Cortex of kidney (tissue), 1 donor: ENCODE measurements around the gene FOLR1.
"Not testable (repeated sequence)": the region's sequence is repeated elsewhere in the genome, so short reads cannot be mapped to it uniquely, and the experiment has no call there.

ENCODE experiments used
- DNase-seq: peaks from one replicate; lab custom pipeline; 2025; lab: John Stamatoyannopoulos, UW

The FOLR1 gene

DNA sequence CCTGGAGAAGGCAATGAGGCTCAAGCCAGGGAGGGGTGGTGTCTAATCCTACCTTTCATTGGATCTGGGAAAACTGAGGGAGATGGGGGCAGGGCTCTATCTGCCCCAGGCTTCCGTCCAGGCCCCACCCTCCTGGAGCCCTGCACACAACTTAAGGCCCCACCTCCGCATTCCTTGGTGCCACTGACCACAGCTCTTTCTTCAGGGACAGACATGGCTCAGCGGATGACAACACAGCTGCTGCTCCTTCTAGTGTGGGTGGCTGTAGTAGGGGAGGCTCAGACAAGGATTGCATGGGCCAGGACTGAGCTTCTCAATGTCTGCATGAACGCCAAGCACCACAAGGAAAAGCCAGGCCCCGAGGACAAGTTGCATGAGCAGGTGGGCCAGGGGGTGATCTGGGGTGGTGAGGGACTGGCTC is at the start of gene FOLR1:
Gene FOLR1 (plus strand): TSS at position 180 of the 421 bp plus-strand sequence. CDS start 34 bp downstream, at position 214.
- no peak for DNase-seq

DNA sequence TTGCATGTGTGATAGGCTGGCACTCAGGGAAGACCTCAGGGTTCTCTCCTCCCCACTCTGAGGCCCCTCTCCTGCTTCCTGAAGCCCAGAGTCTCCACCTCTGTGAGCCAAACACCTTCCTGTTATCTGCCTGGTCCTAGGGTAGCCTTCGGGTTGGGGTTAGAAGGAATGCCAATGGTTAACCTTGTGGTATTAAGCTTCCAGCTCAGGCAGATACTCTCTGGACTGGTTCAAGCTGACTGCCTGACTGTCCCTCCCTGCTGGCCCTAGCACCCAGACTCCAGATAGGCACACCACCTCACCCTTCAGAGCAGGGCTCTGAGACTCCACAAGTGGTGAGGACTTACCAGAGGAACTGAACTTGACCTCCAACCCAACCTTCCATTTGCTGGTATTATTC is 49.4 kb upstream of the FOLR1 start:
- not testable (repeated sequence) for DNase-seq

DNA sequence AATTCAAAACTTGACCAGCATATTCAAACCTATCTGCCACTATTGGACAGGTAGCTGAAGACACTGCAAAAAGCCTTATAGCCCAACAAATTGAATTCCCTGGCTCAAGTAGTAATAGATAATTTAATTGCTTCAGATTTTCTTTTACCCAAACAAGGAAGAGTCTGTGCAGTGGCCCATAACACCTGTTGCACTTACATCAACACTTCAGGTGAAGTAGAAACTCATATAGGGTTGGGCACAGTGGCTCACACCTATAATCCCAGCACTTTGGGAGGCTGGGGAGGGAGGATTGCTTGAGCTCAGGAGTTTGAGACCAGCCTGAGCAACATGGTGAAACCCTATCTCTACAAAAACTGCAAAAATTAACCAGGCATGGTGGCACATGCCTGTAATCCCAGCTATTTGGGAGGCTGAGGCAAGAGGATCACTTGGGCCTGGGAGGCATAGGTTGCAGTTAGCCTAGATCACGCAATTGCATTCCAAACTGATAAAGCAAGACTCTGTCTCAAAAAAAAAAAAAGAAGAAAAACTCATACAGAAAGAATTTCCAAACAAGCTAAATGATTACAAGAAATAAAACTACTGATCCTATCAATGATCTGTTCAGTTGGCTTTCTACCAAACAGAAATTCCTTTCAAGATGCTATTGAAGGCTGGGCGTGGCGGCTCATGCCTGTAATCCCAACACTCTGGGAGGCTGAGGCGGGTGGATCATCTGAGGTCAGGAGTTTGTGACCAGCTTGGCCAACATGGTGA is 47.0 kb upstream of the FOLR1 start:
- no peak for DNase-seq

DNA sequence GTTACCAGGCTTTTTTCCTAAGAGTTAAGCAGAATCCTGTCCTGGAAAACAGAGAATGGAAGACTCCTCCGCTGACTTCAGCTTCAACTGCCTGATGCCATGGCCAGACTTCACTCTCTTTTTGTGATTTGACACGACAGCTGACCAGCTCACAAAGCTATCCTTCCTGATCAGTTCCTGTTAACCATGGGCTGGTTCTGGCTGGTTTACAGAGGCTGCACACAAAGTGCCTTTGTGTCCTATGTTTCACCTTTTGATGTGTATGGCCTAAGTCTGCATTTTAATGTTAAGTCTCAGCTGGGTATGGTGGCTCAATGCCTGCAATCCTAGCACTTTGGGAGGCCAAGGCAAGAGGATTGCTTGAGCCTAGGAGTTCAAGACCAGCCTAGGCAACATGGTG is 45.3 kb upstream of the FOLR1 start:
- no peak for DNase-seq

DNA sequence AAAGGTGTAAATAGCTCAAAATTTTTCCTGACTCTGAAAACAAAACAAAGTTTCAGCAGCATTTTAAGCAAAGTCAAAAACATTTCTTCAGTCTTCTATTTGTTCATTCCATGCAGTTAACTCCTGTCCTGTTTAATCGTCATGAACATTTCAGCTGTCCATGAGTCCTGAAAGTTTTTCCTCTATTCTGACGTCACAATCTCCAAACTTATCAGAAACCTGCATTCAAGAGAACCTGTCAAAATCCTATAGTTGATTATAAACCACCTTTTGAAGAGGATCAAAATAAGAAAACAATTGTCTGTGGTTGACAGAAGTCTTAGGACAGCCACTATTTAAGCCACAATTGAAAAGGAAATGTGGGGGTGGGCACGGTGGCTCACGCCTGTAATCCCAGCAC is 41.1 kb upstream of the FOLR1 start:
- DNase-seq = no peak

DNA sequence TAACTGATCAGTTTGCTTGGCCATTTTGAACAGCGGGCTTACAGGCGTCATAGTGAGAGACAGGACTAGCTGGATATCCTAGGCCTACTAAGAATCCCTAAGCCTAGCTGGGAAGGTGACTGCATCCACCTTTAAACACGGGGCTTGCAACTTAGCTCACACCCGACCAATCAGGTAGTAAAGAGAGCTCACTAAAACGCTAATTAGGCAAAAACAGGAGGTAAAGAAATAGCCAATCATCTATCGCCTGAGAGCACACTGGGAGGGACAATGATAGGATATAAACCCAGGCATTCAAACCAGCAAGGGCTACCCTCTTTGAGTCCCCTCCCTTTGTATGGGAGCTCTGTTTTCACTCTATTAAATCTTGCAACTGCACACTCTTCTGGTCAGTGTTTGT is 38.1 kb upstream of the FOLR1 start:
- not testable (repeated sequence) for DNase-seq

DNA sequence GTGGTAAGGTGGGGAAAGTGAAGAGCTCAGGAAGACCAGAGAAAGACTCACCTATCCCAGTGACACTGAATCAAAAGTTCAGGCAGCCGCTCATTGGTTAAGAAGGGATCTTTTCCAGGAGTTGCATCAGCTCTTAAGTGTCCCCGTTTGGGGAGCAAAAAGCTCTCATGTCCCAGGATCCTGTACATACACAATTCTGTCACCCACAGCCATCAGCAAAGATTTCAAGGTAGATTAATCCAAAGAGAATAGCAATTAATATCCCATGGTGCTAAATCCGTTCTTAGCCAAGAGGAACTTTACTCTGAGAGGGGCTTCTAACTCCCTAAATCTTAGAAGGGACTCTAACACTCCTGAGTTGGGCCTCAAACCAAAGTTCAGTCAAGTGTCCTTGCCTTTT is 37.1 kb upstream of the FOLR1 start:
- DNase-seq = no peak

DNA sequence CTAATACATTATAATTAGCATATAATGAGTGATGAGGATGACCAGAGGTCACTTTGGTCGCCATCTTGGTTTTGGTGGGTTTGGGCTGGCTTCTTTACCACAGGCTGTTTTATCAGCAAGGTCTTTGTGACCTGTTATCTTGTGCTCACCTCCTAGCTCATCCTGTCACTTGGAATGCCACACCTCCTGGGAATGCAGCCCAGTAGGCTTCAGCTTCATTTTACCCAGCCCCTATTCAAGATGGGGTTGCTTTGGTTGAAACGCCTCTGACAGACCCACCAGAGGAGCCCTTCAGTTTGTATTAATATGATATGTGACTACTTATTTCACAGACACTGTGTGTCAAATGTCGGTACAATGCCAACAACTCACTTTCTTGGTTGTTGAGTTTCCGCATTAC is 36.2 kb upstream of the FOLR1 start:
- DNase-seq = no peak

DNA sequence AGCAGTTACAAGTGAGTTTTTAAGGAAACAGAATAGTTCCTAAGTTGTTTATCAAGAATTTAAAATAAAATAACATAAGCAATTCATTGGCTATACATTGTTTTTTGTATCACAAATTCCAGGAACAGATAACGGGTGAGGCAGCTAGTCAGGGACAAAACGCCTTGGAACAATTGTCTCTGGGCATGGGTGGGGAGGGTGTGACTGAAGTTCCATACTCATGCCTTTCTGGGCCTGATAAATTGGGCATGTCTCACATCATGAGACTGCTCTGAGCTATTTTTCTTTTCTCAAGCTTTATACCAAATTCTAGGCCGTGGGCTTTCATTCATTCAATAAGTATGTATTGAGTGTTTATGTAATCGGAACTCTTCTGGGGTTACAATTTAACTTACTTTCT is 34.8 kb upstream of the FOLR1 start:
- no peak for DNase-seq

DNA sequence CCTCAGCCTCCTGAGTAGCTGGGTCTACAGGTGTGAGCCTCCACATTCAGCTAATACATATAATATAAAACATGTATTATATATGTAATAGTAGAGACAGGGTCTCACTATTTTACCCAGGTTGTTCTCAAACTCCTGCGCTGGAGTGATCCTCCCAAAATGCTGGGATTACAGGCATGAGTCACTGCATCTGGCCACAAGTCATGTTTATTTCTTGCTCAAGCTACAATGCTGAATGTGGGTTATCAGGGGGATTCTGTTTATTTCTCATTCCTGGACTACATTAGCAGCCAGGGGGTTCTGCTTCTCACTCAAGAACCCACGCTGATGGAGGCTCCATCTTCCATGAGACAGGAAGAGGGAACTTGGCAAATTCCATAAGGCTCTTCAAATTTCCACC is 31.6 kb upstream of the FOLR1 start:
- DNase-seq = no peak

DNA sequence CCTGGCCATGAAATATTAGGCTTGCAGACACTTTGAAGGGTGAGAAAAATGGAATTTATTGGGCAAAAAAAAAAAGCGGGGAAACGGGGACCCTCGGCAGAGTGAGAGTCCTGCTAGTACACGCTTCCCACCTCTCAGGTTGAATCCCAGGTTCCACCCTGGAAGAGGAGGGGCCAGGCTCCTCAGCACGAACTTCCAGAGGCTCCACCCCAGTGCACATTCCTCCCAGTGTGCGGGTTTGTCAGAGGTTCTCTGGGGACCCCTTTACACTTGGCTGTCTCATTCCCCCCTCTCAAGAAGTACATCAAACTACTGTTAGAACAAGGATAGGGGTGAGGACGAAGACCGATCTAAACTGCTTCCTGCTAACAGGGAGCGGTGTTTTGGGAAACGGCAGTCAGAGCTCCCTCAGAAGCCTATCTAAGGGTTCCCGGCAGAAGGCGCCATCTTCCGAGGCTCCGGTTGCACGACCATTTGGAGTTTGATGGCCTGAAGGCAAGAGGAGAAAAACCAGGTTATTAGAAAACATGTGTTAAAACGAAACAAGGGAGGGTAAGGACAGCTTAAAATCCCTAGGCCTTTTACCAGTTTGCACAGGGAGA is 28.9 kb upstream of the FOLR1 start:
- DNase-seq = no peak

DNA sequence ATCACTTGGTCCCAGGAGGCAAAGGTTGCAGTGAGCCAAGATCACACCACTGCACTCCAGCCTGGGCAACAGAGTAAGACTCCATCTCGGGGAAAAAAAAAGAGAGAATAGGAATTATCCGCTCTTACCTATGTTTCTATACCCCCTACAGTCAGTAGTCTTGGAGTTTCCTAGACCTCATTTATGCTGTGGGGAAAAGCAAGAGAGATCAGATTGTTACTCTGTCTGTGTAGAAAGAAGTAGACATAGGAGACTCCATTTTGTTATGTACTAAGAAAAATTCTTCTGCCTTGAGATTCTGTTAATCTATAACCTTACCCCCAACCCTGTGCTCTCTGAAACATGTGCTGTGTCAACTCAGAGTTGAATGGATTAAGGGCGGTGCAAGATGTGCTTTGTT is 27.8 kb upstream of the FOLR1 start:
- not testable (repeated sequence) for DNase-seq

DNA sequence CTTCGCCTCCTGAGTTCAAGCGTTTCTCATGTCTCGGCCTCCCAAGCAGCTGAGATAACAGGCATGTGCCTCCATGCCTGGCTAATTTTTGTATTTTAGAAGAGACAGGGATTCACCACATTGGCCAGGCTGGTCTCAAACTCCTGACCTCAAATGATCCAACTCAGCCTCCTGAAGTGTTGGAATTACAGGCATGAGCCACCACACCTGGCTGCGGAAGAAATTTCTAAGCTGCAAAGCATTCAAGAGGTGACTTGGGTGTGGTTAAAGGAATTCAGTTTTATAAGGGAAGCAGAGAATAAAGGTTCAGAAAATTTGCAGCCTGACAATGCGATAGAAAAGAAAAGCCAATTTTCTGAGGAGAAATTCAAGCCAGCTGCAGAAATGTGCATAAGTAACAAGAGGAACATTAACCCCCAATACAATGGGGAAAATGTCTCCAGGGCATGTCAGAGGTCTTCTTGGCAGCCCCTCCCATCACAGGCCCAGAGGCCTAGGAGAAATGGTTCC is 22.8 kb upstream of the FOLR1 start:
- not testable (repeated sequence) for DNase-seq

DNA sequence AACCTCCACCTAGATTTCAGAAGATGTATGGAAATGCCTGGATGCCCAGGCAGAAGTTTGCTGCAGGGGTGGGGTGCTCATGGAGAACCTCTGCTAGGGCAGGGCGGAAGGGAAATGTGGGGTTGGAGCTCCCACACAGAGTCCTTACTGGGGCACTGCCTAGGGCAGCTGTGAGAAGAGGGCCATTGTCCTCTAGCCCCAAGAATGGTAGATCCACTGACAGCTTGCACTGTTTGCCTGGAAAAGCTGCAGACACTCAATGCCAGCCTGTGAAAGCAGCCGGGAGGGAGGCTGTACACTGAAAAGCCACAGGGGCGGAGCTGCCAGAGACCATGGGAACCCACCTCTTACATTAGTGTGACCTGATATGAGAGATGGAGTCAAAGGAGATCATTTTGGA is 22.2 kb upstream of the FOLR1 start:
- DNase-seq = not testable (repeated sequence)

DNA sequence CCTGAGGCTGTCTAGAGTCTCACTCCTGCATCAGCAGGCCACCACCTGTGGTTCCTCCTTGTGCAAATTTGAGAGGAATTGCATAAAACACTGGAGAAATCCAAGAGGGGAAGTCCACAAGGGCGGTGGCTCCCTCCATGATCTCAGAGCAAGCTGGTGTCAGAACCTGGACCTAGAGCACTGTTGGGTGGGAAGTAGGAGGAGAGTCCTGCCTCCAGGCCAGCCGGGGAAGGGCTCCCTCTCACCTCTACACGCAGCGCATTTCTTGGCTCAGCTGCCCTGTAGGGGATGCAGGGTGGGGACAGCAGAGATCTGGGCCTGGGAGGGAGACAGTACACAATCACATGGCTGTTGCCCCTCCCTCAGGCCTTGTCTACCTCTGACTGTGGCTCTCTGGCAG is 19.9 kb upstream of the FOLR1 start:
- DNase-seq = not testable (repeated sequence)

DNA sequence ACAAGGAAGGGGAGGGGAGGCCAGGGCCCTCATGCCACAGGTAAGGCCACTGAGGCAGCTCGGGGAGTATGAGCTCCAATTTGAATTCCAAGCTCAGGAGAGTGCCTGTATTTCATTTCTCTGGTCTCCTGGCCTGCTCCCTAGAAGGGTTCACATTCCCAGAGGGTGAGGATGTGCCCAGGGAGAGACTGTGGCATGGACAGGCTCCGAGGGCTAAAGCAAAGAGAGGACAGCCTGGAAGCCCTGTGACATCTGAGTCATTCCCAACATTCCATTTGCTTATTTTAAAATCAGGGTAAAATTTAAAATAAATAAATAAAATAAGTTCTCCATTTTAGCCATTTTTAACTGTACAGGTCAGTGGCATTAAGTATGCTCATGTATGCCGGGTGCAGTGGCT is 18.6 kb upstream of the FOLR1 start:
- no peak for DNase-seq

DNA sequence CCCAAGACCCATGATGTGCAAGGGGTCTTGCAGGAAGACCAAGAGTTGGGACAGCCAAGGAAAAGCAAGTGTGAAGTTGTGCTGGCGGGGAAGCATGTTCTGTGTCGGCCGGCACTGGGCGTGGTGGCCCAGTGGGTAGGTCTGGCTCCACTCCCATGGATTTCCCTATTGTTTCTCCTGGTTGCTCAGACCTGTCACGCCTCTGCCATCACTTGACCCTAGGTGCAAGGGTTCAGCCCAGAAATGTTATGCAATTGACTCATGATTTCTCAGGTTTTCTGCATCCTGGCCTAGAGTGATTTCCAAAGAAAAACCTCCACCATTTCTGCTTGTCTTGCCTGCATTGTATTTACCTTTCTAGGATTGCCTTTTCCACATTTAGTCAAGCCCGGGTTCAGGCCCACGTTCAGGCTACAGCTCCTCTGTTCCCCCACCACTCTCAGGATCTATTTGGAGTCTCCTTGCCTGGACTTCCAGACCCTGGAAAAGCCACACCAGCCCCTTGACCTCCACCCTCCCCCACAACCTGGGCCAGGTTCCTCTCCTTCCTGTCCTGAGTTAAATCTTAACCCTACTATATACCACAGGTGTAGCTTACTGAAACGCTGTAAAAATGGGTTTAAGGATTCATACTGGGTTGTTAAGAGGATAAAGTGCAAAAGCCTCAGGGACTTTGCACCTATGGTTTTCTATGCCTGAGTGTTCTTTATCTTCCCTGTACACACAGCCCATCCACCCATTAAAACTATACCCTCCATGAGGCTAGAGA is 17.5 kb upstream of the FOLR1 start:
- no peak for DNase-seq

DNA sequence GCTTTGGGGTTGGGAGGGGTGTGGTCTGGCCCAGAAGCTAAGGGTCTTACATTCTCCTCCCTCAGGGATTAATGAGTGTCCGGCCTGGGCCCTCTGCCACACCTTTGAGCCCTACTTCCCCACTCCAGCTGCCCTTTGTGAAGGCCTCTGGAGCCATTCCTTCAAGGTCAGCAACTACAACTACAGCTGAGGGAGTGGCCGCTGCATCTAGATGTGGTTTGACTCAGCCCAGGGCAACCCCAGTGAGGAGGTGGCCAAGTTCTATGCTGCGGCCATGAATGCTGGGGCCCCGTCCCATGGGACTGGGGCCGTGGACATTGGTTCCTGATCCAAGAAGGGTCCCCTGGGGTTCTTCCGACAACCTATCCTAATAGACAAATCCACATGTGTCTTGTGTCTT is 14.3 kb upstream of the FOLR1 start:
- DNase-seq = no peak

DNA sequence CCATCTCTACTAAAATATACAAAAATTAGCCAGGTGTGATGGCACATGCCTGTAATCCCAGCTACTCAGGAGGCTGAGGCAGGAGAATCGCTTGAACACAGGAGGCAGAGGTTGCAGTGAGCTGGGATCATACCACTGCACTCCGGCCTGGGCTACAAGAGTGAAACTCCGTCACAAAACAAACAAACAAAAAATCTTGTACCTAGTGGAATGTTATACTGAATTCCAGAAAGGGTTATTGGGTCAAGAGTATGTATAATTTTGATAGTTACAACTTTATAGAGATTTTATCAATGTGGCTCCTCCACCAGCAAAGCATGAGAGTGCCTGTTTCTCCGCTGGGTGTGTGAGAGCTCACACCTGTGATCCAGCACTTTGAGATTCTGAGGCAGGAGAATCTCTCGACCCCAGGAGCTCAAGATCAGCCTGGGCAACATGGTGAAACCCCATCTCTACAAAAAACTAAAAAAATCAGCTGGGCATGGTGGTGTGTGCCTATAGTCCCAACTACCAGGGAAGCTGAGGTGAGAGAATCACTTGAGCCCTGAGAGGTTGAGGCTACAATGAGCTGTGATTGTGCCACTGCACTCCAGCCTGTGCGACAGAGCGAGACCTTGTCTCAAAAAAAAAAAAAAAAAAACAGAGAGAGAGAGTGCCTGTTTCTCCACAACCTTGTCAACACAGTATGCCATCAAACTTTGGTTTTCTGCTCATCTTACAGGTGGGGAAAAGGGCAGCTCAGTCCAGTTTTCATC is 12.7 kb upstream of the FOLR1 start:
- DNase-seq = no peak

DNA sequence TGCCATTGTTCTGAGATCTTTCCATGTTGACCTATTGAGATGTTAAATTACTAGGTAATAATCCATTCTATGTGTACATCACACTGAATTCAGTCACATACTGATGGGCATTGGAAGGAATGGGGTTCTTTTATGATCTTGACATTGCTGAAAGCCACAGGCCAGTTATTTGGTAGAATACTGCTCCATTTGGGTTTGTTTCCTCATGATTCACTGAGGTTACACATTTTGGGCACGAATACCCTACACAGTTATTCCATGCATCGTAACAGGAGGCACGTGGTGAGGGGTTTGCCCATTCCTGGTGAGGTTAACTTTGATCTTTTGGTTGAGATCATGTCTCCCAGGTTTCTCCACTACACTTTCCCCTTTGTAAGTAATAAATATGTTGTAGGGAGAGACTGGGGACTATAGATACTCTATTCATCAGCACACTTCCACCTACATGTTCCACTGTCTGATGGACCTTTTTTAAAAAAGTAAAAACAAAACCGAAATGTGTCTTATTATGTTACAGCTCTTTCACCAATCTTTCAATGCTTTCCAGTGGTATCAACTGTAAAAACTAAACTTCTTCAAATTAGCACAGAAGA is 12.0 kb upstream of the FOLR1 start:
- no peak for DNase-seq

DNA sequence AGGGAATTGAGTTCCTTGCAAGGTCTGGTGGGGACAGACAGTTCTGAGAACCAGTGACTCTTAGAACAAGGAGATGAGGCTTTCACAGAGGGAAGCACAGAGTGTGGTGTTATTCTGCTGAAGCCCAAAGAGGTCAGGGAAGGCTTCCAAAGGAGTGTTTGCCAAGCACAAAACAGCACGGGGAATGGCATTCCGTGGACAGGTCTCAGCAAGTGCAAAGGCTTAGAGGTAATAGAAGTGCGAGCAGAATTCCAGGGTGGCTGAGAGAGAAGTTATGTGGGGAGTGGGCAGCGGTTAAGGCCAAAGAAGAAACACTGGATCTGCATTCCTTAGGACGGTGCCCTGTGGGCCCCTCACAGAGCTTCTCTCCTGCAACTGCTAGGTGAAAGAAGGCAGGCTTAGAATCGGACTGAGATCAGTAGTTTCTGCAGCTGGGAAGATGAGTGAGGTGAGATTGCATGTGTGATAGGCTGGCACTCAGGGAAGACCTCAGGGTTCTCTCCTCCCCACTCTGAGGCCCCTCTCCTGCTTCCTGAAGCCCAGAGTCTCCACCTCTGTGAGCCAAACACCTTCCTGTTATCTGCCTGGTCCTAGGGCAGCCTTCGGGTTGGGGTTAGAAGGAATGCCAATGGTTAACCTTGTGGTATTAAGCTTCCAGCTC is 10.9 kb upstream of the FOLR1 start:
- not testable (repeated sequence) for DNase-seq
